BLaER1 treated with 17β-estradiol and CSF1 and Interleukin-3, amounts not matched to agents 10 nM and 100 nM (cell line): ENCODE data around the gene TMIE.
"Not testable (repeated sequence)": the region's sequence is repeated elsewhere in the genome, so short reads cannot be mapped to it uniquely, and the experiment has no call there.

Experiments used
- H3K27ac ChIP-seq, 11 experiments: shearing (Covaris generic); formaldehyde crosslinking; 2 replicates each; pipeline ENCODE4 v1.8.1; 2022
- H3K27me3 ChIP-seq, 11 experiments: shearing (Covaris generic); formaldehyde crosslinking; 2 replicates each; pipeline ENCODE4 v1.8.1; 2022
- H3K36me3 ChIP-seq, 11 experiments: shearing (Covaris generic); formaldehyde crosslinking; 2 replicates each; pipeline ENCODE4 v1.8.1; 2022
- H3K4me1 ChIP-seq, 10 experiments: shearing (Covaris generic); formaldehyde crosslinking; 2 replicates each; pipeline ENCODE4 v1.8.1; 2022
- H3K4me2 ChIP-seq, 11 experiments: shearing (Covaris generic); formaldehyde crosslinking; 2 replicates each; pipeline ENCODE4 v1.8.1; 2022
- H3K4me3 ChIP-seq, 10 experiments: shearing (Covaris generic); formaldehyde crosslinking; 2 replicates each; pipeline ENCODE4 v1.8.1; 2022
- H3K9ac ChIP-seq, 11 experiments: shearing (Covaris generic); formaldehyde crosslinking; 2 replicates each; pipeline ENCODE4 v1.8.1; 2022
- H3K9me3 ChIP-seq, 11 experiments: shearing (Covaris generic); formaldehyde crosslinking; replicated peaks in 1 of 11; 2 replicates each; pipeline ENCODE4 v1.8.1; 2022
- H4K20me1 ChIP-seq, 11 experiments: shearing (Covaris generic); formaldehyde crosslinking; 2 replicates each; pipeline ENCODE4 v1.8.1; 2022
- Cebpa-rat ChIP-seq, 11 experiments: shearing (Covaris generic); IDR thresholded peaks; 2 replicates each; pipeline ENCODE4 v1.8.1; 2022

Gene TMIE

DNA sequence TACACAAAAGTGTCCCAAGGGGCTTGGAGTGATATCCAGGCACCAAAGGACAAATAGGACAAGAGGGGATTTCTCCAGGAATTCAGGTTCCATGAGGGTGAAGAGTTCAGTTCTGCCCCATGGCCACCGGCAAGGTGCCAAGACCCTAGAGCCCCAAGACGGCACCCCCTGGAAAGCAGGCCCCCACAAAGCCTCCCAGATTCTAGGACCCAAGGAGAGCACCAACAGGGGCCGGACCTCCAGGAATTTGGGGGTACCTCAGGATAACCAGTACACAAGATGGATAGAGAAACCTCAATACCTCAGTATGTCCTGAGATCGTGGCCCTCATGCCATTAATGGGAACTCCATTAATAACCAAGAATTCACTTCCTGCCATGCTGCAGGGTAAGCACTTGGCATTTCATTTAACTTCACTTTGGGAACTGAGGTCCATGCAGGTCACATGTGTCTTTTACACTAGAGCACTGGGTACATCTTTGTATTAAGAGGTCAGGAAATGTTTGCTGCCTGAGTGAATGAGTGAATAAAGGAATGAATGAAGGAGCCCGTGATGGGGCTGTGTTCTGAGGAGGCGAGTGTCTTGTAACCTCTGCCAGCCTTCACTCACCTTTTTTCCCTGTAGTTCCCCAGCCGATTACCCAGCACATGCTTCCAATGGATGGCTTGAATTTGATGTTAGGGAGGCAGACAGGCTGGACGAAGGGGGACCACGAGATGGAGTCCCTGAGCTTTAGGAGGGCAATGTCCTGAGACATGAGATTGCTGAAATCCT, 32.0 kb downstream of the TMIE start:
- Histone ChIP-seq H3K36me3 (no peaks in the 10 kb centered on the region), H3K4me2 (no peak overlapping the region), H4K20me1 (no peaks in the 10 kb centered on the region), H3K9me3 (no peaks in the 10 kb centered on the region), H3K4me3 (no peak overlapping the region), H3K4me1 (no peaks in the 10 kb centered on the region), H3K9ac (no peak overlapping the region), H3K27me3 (no peaks in the 10 kb centered on the region), H3K27ac (no peak overlapping the region)
- no peak for TF ChIP-seq Cebpa-rat (IDR thresholded peaks at IDR 0.05)

DNA sequence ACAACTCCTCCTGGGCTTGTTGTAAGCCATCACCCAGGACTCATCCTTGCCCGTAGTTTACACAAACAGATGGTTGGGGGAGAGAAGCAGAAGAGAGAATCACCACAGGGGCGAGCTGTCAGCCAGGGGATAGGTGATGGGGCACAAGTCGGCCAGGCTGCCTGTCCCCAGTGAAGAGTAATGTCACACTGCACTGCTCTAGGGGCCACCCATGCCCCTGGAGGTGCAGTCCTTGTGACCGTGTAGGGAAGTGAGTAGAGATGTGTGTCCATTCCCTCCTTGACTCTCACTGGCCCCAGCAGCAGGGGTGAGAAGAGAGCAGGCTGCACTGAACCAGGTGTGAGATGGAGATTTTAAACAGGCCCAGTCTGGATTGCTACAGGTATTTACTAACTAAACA, 33.6 kb downstream of the TMIE start:
- no peak overlapping the region for H3K9ac ChIP-seq
- no peak overlapping the region for H3K4me2 ChIP-seq
- no peaks in the 10 kb centered on the region for H3K27me3 ChIP-seq
- TF ChIP-seq Cebpa-rat (IDR thresholded peaks at IDR 0.05): no peak
- no peaks in the 10 kb centered on the region for H3K9me3 ChIP-seq
- H4K20me1 ChIP-seq: no peaks in the 10 kb centered on the region
- no peaks in the 10 kb centered on the region for H3K36me3 ChIP-seq
- H3K4me1 ChIP-seq: no peaks in the 10 kb centered on the region
- H3K4me3 ChIP-seq: no peak overlapping the region
- H3K27ac ChIP-seq: no peak overlapping the region

DNA sequence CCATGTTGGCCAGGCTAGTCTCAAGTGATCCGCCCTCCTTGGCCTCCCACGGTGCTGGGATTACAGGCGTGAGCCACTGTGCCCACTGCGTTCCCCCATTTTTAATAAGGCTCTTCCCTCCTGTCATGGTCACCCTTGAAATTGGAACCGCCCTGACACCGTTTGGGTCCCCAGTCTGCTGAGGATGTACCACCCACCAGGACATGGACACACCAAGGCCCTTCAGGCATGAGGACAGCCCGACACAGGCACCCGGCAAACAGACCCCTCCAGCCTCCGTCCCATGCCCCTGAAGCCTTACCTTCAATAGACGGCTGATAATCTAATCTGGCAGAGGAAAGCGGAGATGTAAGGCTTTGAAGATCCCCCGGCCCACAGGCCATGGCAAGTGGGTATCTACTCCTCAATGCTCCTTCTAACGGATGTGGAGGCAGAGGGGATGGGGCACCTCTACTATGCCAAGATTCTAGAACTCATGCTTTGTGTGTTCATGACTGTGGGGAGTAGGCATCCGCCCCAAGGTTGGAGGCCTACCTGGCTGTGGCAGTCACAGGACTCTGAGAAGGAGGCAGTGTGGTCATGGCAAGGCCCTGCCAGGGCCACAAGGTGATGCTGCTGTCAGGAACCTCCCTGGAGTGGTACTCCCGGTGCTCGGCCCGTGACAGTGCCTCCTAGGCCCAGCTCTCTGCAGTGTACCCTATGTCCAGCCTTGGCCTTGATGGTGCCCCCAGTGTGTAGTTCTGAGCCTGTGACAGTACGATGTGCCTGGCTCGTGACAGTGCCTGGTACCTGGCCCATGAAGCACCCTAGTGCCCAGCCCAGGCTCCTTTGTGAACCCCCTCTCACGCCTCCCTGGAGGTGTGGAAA, 35.0 kb downstream of the TMIE start:
- no peak overlapping the region for H3K4me2 ChIP-seq
- H3K36me3 ChIP-seq: no peaks in the 10 kb centered on the region
- no peak overlapping the region for H3K4me3 ChIP-seq
- H3K27me3 ChIP-seq: no peaks in the 10 kb centered on the region
- no peaks in the 10 kb centered on the region for H3K9me3 ChIP-seq
- no peak overlapping the region for H3K27ac ChIP-seq
- no peaks in the 10 kb centered on the region for H4K20me1 ChIP-seq
- H3K9ac ChIP-seq: no peak overlapping the region
- no peaks in the 10 kb centered on the region for H3K4me1 ChIP-seq
- no peak for TF ChIP-seq Cebpa-rat (IDR thresholded peaks at IDR 0.05)

DNA sequence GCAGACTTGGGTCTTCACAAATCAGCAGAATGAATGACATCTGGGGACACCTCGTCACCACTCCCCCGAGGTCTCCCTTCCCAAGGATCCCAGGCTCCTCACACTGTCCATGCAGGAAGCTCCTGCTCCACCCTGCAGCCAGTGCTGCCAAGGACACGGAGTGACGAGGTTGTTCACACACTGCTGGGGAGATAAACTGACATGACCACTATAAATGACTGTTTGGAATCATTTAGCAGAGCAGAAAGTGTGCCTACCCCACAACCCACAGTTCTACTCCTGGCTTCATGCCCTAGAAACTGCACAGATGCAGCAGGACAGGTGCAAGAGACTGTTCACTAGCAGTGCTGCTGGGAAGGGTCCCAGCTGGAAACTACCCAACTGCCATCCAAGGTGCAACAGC, 36.1 kb downstream of the TMIE start:
- TF ChIP-seq Cebpa-rat (IDR thresholded peaks at IDR 0.05): no peak
- H3K36me3 ChIP-seq: no peaks in the 10 kb centered on the region
- no peak overlapping the region for H3K27ac ChIP-seq
- H3K9ac ChIP-seq: 0 out of 22 replicates have a peak overlapping the region, but pooled peaks of 1 of the 11 experiments have one; percentile 10
- H4K20me1 ChIP-seq: no peaks in the 10 kb centered on the region
- no peak overlapping the region for H3K4me3 ChIP-seq
- no peaks in the 10 kb centered on the region for H3K27me3 ChIP-seq
- no peaks in the 10 kb centered on the region for H3K4me1 ChIP-seq
- H3K9me3 ChIP-seq: no peaks in the 10 kb centered on the region
- no peak overlapping the region for H3K4me2 ChIP-seq

DNA sequence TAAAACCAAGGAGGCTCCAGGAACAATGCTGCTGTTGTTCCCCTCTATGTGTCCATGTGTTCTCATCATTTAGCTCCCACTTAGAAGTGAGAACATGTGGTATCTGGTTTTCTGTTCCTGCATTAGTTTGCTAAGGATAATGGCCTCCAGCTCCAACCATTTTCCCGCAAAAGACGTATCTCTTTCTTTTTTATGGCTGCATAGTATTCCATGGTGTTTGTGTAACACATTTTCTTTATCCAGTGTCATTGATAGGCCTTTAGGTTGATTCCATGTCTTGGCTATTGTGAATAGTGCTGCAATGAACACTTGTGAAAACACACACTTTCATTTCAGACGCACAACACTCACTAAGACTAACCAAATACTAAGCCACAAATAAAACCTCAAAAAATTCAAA, 38.4 kb downstream of the TMIE start:
- not testable (repeated sequence) for H4K20me1 ChIP-seq, H3K9me3 ChIP-seq, H3K27ac ChIP-seq, H3K4me2 ChIP-seq, H3K27me3 ChIP-seq, H3K36me3 ChIP-seq, H3K4me1 ChIP-seq, H3K9ac ChIP-seq, H3K4me3 ChIP-seq

DNA sequence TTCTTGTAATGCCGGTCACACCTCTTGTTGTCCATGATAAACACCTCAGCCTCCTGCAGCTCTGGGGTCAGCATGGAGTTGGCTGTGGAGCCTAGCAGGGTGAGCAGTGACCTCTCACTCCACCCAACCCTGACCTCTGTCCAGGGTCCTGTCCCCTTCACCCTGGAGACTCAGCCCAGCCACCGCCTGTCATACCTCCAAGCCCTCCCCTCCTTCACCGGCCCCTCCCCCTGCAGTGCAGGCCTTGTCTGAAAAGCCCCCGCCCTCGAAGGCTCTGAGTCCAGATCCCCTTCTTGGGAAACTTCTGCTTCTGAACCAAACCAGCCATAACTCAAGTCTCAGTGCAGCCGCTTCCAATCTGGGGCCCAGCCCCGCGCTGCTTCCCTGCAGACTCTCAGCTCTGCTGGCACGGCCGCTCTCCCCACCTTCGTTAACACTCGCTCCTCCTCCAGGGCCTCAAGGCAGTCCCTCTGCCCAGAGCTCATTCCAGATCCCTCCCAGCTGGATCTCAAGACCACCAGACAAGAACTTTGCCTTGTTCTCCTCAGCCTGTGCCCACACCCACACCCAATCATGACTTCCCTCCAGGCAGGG, 41.9 kb downstream of the TMIE start:
- Histone ChIP-seq H3K36me3 (no peaks in the 10 kb centered on the region), H4K20me1 (no peaks in the 10 kb centered on the region), H3K4me3 (no peak overlapping the region), H3K27ac (no peak overlapping the region), H3K4me2 (no peak overlapping the region), H3K9ac (no peak overlapping the region), H3K9me3 (no peaks in the 10 kb centered on the region), H3K27me3 (no peaks in the 10 kb centered on the region), H3K4me1 (peaks cover 0 to 5% (median 0%) of the 10 kb centered on the region in 10 experiments; a peak in 2 of 20 replicates)
- no peak for TF ChIP-seq Cebpa-rat (IDR thresholded peaks at IDR 0.05)

DNA sequence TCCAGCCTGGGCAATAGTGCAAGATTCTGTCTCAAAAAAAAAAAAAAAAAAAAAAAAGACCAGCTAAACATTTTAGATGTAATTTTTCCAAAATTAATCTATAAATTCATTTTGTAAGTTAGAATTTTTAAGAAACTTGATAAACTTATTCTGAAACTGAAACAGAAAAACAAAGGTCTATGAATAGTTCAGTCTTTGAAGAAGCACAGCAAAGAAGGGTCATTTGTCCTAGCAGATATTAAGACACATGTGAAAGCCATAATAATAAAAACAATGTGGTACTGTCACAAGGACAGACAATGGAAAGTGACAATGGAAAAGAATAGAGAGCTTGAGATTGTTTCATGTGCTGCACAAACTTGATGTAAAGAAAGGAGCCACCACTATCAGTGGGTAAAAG, 45.5 kb downstream of the TMIE start:
- Histone ChIP-seq H3K27me3 (no peaks in the 10 kb centered on the region), H3K9ac (no peak overlapping the region), H3K27ac (no peak overlapping the region), H3K4me1 (peaks cover 0 to 5% (median 0%) of the 10 kb centered on the region in 10 experiments; a peak in 2 of 20 replicates), H3K9me3 (no peaks in the 10 kb centered on the region; a peak in 1 of 22 replicates), H4K20me1 (no peaks in the 10 kb centered on the region), H3K4me2 (no peak overlapping the region), H3K36me3 (no peaks in the 10 kb centered on the region), H3K4me3 (no peak overlapping the region)
- TF ChIP-seq Cebpa-rat (IDR thresholded peaks at IDR 0.05): no peak

DNA sequence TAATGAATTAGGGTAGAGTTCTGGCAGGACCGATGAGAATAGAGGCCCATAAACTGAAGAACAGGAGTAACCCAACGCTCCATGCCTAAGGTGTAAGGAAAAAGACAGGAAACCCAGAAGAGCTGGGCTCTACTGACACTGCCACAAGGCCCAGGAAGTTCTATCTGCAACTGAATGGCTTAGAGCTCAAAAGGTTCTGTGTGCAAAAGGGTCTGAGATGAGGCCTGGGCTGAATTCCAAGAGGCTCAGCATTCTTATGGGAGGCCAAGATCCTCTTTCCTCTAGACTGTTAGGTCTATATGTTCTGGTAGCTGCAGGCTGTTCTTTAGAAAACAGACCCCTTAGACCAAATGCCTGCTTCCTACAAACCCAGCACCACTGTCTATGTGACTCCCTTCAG, 47.0 kb downstream of the TMIE start:
- H3K4me1 ChIP-seq: peaks cover 0 to 5% (median 0%) of the 10 kb centered on the region in 10 experiments; a peak in 2 of 20 replicates
- H3K4me2 ChIP-seq: no peak overlapping the region
- no peak overlapping the region for H3K9ac ChIP-seq
- no peak overlapping the region for H3K4me3 ChIP-seq
- H3K9me3 ChIP-seq: no peaks in the 10 kb centered on the region; a peak in 1 of 22 replicates
- no peaks in the 10 kb centered on the region for H3K27me3 ChIP-seq
- no peak for TF ChIP-seq Cebpa-rat (IDR thresholded peaks at IDR 0.05)
- no peak overlapping the region for H3K27ac ChIP-seq
- no peaks in the 10 kb centered on the region for H3K36me3 ChIP-seq
- H4K20me1 ChIP-seq: no peaks in the 10 kb centered on the region

DNA sequence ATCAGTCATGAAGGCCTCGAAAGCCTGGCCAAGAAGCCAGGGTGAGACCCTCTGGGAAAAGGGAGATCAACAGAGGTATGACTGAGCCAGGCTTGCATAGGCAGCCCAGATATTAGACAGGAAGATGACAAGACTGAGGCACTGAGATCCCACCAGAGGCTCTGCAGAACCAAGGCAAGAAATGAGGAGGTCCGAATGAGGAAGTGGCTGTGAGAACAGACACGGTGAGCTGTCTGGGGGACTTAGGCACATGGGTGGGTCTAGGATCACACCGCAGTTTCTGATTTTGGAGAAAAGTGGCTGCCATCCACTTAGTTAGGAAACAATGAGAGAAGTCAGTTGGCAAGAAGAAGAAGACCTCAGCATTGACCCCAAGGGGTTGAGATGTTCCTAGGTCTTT, 47.9 kb downstream of the TMIE start:
- Histone ChIP-seq H3K36me3 (no peaks in the 10 kb centered on the region), H3K27me3 (no peaks in the 10 kb centered on the region), H3K4me1 (peaks cover 0 to 4% (median 0%) of the 10 kb centered on the region in 10 experiments; a peak in 2 of 20 replicates), H3K27ac (no peak overlapping the region), H3K4me2 (no peak overlapping the region), H4K20me1 (no peaks in the 10 kb centered on the region), H3K4me3 (no peak overlapping the region), H3K9ac (no peak overlapping the region), H3K9me3 (no peaks in the 10 kb centered on the region; a peak in 1 of 22 replicates)
- no peak for TF ChIP-seq Cebpa-rat (IDR thresholded peaks at IDR 0.05)
